ENCODE results near the gene RGSL1.

DNA sequence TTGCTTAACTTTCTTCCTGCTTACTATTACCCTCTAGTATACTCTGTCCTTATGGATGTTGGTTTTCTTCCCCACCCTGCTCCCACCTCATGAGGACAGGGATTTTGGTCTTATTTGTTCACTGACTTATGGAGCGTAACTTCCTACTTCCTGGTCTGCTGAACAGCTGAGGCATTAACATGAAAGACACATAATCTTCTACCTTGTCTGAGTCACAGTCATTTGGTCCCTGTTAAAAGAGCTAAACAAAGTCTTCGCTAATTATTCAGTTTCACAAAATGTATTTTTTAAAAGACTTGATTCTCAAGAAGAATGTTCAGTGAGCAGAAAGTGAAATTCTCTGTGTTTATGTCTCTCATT is 120.6 kb downstream of the RGSL1 start:
- TF ChIP-seq TCF4 (CRISPR knock-in tag; IDR thresholded peaks at IDR 0.05; ENCODE audit: borderline replicate concordance): no peak
- no peak for TF ChIP-seq ISL1 (CRISPR knock-in tag; IDR thresholded peaks at IDR 0.05)
- no peak for TF ChIP-seq GLIS3 (CRISPR knock-in tag; IDR thresholded peaks at IDR 0.05)
- no peak for TF ChIP-seq ZNF8 (CRISPR knock-in tag; IDR thresholded peaks at IDR 0.05)
- TF ChIP-seq, protein P1, sequence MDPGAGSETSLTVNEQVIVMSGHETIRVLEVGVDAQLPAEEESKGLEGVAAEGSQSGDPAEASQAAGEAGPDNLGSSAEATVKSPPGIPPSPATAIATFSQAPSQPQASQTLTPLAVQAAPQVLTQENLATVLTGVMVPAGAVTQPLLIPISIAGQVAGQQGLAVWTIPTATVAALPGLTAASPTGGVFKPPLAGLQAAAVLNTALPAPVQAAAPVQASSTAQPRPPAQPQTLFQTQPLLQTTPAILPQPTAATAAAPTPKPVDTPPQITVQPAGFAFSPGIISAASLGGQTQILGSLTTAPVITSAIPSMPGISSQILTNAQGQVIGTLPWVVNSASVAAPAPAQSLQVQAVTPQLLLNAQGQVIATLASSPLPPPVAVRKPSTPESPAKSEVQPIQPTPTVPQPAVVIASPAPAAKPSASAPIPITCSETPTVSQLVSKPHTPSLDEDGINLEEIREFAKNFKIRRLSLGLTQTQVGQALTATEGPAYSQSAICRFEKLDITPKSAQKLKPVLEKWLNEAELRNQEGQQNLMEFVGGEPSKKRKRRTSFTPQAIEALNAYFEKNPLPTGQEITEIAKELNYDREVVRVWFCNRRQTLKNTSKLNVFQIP (CRISPR knock-in tag; IDR thresholded peaks at IDR 0.05; ENCODE audit: borderline replicate concordance, low read depth): no peak
- TF ChIP-seq ZNF70 (CRISPR knock-in tag; IDR thresholded peaks at IDR 0.05): no peak

Data from SK-N-SH treated with all-trans-retinoic acid at 6 μM for 48 hours (cell line).